Osteoblast (primary cell): ENCODE results near the gene TMC5. TPM values are rescaled to one million over a fixed set of nuclear protein-coding genes. Genes with fewer than 3 reads are reported as not detected.

ENCODE experiments used
- DNase-seq: peaks from one replicate; pipeline ENCODE4 v3.0.0; 2011; ENCODE audit warnings: low spot score, mixed read lengths; ENCODE audit not compliant: insufficient read length; ENCODE audit errors: missing footprints
- H2AFZ ChIP-seq: 2 replicates; pipeline ENCODE4 v1.6.0; 2011; ENCODE audit warnings: mild to moderate bottlenecking, low read length
- H3K27ac ChIP-seq: 2 replicates; pipeline ENCODE4 v1.5.1; 2011; ENCODE audit warnings: mild to moderate bottlenecking, low read depth, low read length, moderate library complexity
- H3K27me3 ChIP-seq: 2 replicates; pipeline ENCODE4 v1.6.0; 2012; ENCODE audit warnings: mild to moderate bottlenecking, control low read depth, inconsistent platforms, low read length, moderate library complexity; ENCODE audit not compliant: insufficient read depth
- H3K36me3 ChIP-seq: 2 replicates; pipeline ENCODE4 v1.5.1; 2011; ENCODE audit warnings: mild to moderate bottlenecking, low read length, control low read depth, moderate library complexity; ENCODE audit not compliant: insufficient read depth
- H3K4me1 ChIP-seq: 2 replicates; pipeline ENCODE4 v1.5.1; 2011; ENCODE audit warnings: mild to moderate bottlenecking, low read length, control low read depth, moderate library complexity; ENCODE audit not compliant: insufficient read depth
- H3K4me2 ChIP-seq: 2 replicates; pipeline ENCODE4 v1.6.0; 2011; ENCODE audit warnings: mild to moderate bottlenecking, low read length; ENCODE audit not compliant: insufficient read depth
- H3K4me3 ChIP-seq: fragments of 200-600 bp; sonication (generic); 3 replicates; pipeline ENCODE4 v1.5.1; 2012; ENCODE audit warnings: mild to moderate bottlenecking, low read length, inconsistent platforms; ENCODE audit not compliant: insufficient read depth
- H3K79me2 ChIP-seq: 2 replicates; pipeline ENCODE4 v1.6.0; 2012; ENCODE audit warnings: mild to moderate bottlenecking, low read length, control low read depth, inconsistent platforms; ENCODE audit not compliant: insufficient read depth
- H3K9me3 ChIP-seq: 2 replicates; pipeline ENCODE4 v1.5.1; 2011; ENCODE audit warnings: low read depth, low read length, control low read depth
- H4K20me1 ChIP-seq: 2 replicates; pipeline ENCODE4 v1.6.0; 2012; ENCODE audit warnings: mild to moderate bottlenecking, low read length, control low read depth; ENCODE audit not compliant: insufficient read depth
- CTCF ChIP-seq: IDR thresholded peaks from 2 replicates; pipeline ENCODE4 v1.5.1; 2011; ENCODE audit warnings: mild to moderate bottlenecking, low read depth, low read length, moderate library complexity; ENCODE audit errors: extremely low read depth
- total RNA-seq: library from RNA; depleted of rRNA; stranded (reverse); fragments of >200 nt; gene quantifications from 2 replicates; pipeline ENCODE4 v1.2.3, GENCODE V29; 2012

Gene TMC5
- total RNA-seq, 1 donor, result under 0.01 TPM

GRCh38 chr16:19502395-19503131 lies 84.9 kb downstream of the TMC5 start:
- no peaks in the 10 kb centered on the region for H3K27me3 ChIP-seq
- DNase-seq, result no peak
- H3K27ac ChIP-seq, result no peak overlapping the region

GRCh38 chr16:19503461-19504075 lies 85.9 kb downstream of the TMC5 start:
- Histone ChIP-seq H3K4me3 (no peak overlapping the region), H4K20me1 (peaks cover 27% of the 10 kb centered on the region), H3K27ac (no peak overlapping the region), H3K36me3 (peaks cover 29% of the 10 kb centered on the region), H3K4me2 (no peak overlapping the region), H3K79me2 (no peaks in the 10 kb centered on the region), H3K27me3 (no peaks in the 10 kb centered on the region), H3K4me1 (peaks cover 11% of the 10 kb centered on the region), H2AFZ (no peak overlapping the region), H3K9me3 (no peaks in the 10 kb centered on the region)
- DNase-seq, result no peak
- no peak for TF ChIP-seq CTCF

More at GRCh38 chr16:19502395-19503131, 84.9 kb downstream of the TMC5 start:
- Histone ChIP-seq H3K79me2 (no peaks in the 10 kb centered on the region), H3K4me2 (no peak overlapping the region), H4K20me1 (peaks cover 18% of the 10 kb centered on the region), H3K36me3 (peaks cover 29% of the 10 kb centered on the region), H2AFZ (no peak overlapping the region), H3K9me3 (no peaks in the 10 kb centered on the region), H3K4me3 (no peak overlapping the region), H3K4me1 (peaks cover 11% of the 10 kb centered on the region)
- peak; percentile 81 for TF ChIP-seq CTCF

- Histone ChIP-seq H3K9me3 (no peaks in the 10 kb centered on the region), H2AFZ (no peak overlapping the region), H3K79me2 (no peaks in the 10 kb centered on the region), H3K4me3 (no peak overlapping the region), H3K27me3 (no peaks in the 10 kb centered on the region), H3K27ac (no peak overlapping the region), H3K4me1 (peaks cover 11% of the 10 kb centered on the region), H3K4me2 (peak overlapping the region; percentile 12), H4K20me1 (peaks cover 33% of the 10 kb centered on the region), H3K36me3 (peaks cover 29% of the 10 kb centered on the region)
- DNase-seq, result no peak
- TF ChIP-seq CTCF, result no peak
These were observed 88.1 kb downstream of the TMC5 start for GRCh38 chr16:19505600-19506303.

GRCh38 chr16:19506965-19507364 lies 89.3 kb downstream of the TMC5 start:
- TF ChIP-seq CTCF, result no peak
- H3K9me3 ChIP-seq, result no peaks in the 10 kb centered on the region
- no peak for DNase-seq

More at GRCh38 chr16:19506965-19507364, 89.3 kb downstream of the TMC5 start:
- Histone ChIP-seq H3K27ac (no peak overlapping the region), H4K20me1 (peaks cover 33% of the 10 kb centered on the region), H3K4me2 (no peak overlapping the region), H3K79me2 (no peaks in the 10 kb centered on the region), H2AFZ (no peak overlapping the region), H3K27me3 (no peaks in the 10 kb centered on the region), H3K4me3 (no peak overlapping the region), H3K36me3 (peaks cover 21% of the 10 kb centered on the region), H3K4me1 (peaks cover 11% of the 10 kb centered on the region)
